Immature natural killer cell (primary cell): Measurements from ENCODE around the gene SLC25A12. TPM values are rescaled to one million over a fixed set of nuclear protein-coding genes. Genes with fewer than 3 reads are reported as not detected.
"Not testable (repeated sequence)": the region's sequence is repeated elsewhere in the genome, so short reads cannot be mapped to it uniquely, and the experiment has no call there.

Experiments used
- DNase-seq, 3 donors: peaks; one replicate each; pipeline ENCODE4 v3.0.0; 2022; ENCODE audit warnings: mixed read lengths in 1 of 3
- H3K27ac Mint-ChIP-seq, 6 donors: one replicate each; pipeline ENCODE4 v1.8.0; 2020; ENCODE audit warnings: mixed read lengths in 6 of 6, mild to moderate bottlenecking in 5 of 6, inconsistent platforms in 4 of 6, moderate library complexity in 3 of 6
- H3K27me3 Mint-ChIP-seq, 3 donors: one replicate each; pipeline ENCODE4 v1.8.0; 2020 to 2021; ENCODE audit warnings: low read depth in 3 of 3, mild to moderate bottlenecking in 3 of 3, mixed read lengths in 3 of 3, moderate library complexity in 3 of 3, inconsistent platforms in 1 of 3
- H3K36me3 Mint-ChIP-seq, 3 donors: one replicate each; pipeline ENCODE4 v1.8.0; 2020; ENCODE audit warnings: mixed read lengths in 3 of 3, inconsistent platforms in 2 of 3, mild to moderate bottlenecking in 2 of 3
- H3K4me1 Mint-ChIP-seq, 2 donors: one replicate each; pipeline ENCODE4 v1.8.0; 2020; ENCODE audit warnings: inconsistent platforms in 2 of 2, mild to moderate bottlenecking in 2 of 2, mixed read lengths in 2 of 2, moderate library complexity in 1 of 2
- H3K4me3 Mint-ChIP-seq, 5 donors: one replicate each; pipeline ENCODE4 v1.8.0; 2020; ENCODE audit warnings: mild to moderate bottlenecking in 5 of 5, mixed read lengths in 5 of 5, inconsistent platforms in 3 of 5, moderate library complexity in 3 of 5
- H3K9me3 Mint-ChIP-seq, 6 donors: one replicate each; pipeline ENCODE4 v1.8.0; 2020; ENCODE audit warnings: mild to moderate bottlenecking in 6 of 6, mixed read lengths in 6 of 6, inconsistent platforms in 4 of 6, moderate library complexity in 3 of 6
- polyA plus RNA-seq, 3 donors: library from polyadenylated mRNA; unstranded; fragments of 300-500 nt; fragmentation: Illumina TruSeq; gene quantifications; one replicate each; pipeline ENCODE4 v1.2.3, GENCODE V29; 2021

Gene SLC25A12
- polyA plus RNA-seq, 3 donors from 2014 or later, result 14.1 to 19.8 (median 19.2) TPM

GRCh38 chr2:171787333-171788072, 106.5 kb downstream of the SLC25A12 start:
- Mint-ChIP-seq H3K4me1 (peaks cover 2 to 12% of the 10 kb centered on the region in 2 donors), H3K36me3 (peaks cover 28 to 60% (median 48%) of the 10 kb centered on the region in 3 donors), H3K9me3 (no peaks in the 10 kb centered on the region), H3K4me3 (no peak overlapping the region), H3K27me3 (no peaks in the 10 kb centered on the region), H3K27ac (no peak overlapping the region)
- no peak for DNase-seq

GRCh38 chr2:171785450-171785849, 108.6 kb downstream of the SLC25A12 start:
- H3K36me3 Mint-ChIP-seq, result peaks cover 28 to 56% (median 51%) of the 10 kb centered on the region in 3 donors
- H3K27ac Mint-ChIP-seq, result no peak overlapping the region
- no peaks in the 10 kb centered on the region for H3K9me3 Mint-ChIP-seq
- DNase-seq, result no peak
- no peaks in the 10 kb centered on the region for H3K27me3 Mint-ChIP-seq
- no peak overlapping the region for H3K4me3 Mint-ChIP-seq
- no peaks in the 10 kb centered on the region for H3K4me1 Mint-ChIP-seq

- Mint-ChIP-seq H3K9me3 (peaks cover 0 to 9% (median 5%) of the 10 kb centered on the region in 6 donors), H3K4me1 (no peaks in the 10 kb centered on the region), H3K36me3 (peaks cover 4 to 39% (median 20%) of the 10 kb centered on the region in 3 donors), H3K27me3 (peaks cover 0 to 2% (median 0%) of the 10 kb centered on the region in 3 donors), H3K27ac (no peak overlapping the region), H3K4me3 (no peak overlapping the region)
- no peak for DNase-seq
Measured at GRCh38 chr2:171778515-171778914, 115.5 kb downstream of the SLC25A12 start.

- not testable (repeated sequence) for H3K4me3 Mint-ChIP-seq, H3K27me3 Mint-ChIP-seq, DNase-seq, H3K4me1 Mint-ChIP-seq, H3K27ac Mint-ChIP-seq
- Mint-ChIP-seq H3K36me3 (peaks cover 11 to 41% (median 16%) of the 10 kb centered on the region in 3 donors), H3K9me3 (peaks cover 0 to 10% (median 5%) of the 10 kb centered on the region in 6 donors)
Measured at GRCh38 chr2:171774581-171774980, 119.5 kb downstream of the SLC25A12 start.

- Mint-ChIP-seq H3K9me3 (peaks cover 0 to 2% (median 0%) of the 10 kb centered on the region in 6 donors), H3K4me1 (no peaks in the 10 kb centered on the region), H3K27me3 (peaks cover 0 to 5% (median 4%) of the 10 kb centered on the region in 3 donors), H3K4me3 (no peak overlapping the region), H3K36me3 (peaks cover 12 to 33% (median 14%) of the 10 kb centered on the region in 3 donors), H3K27ac (no peak overlapping the region)
- DNase-seq, result no peak
Measured at GRCh38 chr2:171772373-171772772, 121.7 kb downstream of the SLC25A12 start.

GRCh38 chr2:171771463-171771862, 122.6 kb downstream of the SLC25A12 start:
- no peaks in the 10 kb centered on the region for H3K4me1 Mint-ChIP-seq
- H3K27me3 Mint-ChIP-seq, result peaks cover 0 to 5% (median 4%) of the 10 kb centered on the region in 3 donors

GRCh38 chr2:171763602-171764001, 130.4 kb downstream of the SLC25A12 start:
- peaks cover 19 to 36% (median 35%) of the 10 kb centered on the region in 3 donors for H3K36me3 Mint-ChIP-seq

More at GRCh38 chr2:171771463-171771862, 122.6 kb downstream of the SLC25A12 start:
- H3K9me3 Mint-ChIP-seq, result peaks cover 0 to 2% (median 0%) of the 10 kb centered on the region in 6 donors
- no peak overlapping the region for H3K4me3 Mint-ChIP-seq
- no peak for DNase-seq
- H3K36me3 Mint-ChIP-seq, result peaks cover 16 to 38% (median 19%) of the 10 kb centered on the region in 3 donors
- no peak overlapping the region for H3K27ac Mint-ChIP-seq

GRCh38 chr2:171762879-171763573, 131.0 kb downstream of the SLC25A12 start:
- Mint-ChIP-seq H3K36me3 (peaks cover 21 to 42% (median 39%) of the 10 kb centered on the region in 3 donors), H3K4me1 (no peaks in the 10 kb centered on the region), H3K9me3 (peaks cover 0 to 1% (median 0%) of the 10 kb centered on the region in 6 donors), H3K4me3 (no peak overlapping the region), H3K27ac (no peak overlapping the region), H3K27me3 (peaks cover 0 to 5% (median 4%) of the 10 kb centered on the region in 3 donors)
- no peak for DNase-seq

More at GRCh38 chr2:171763602-171764001, 130.4 kb downstream of the SLC25A12 start:
- H3K4me3 Mint-ChIP-seq, result no peak overlapping the region
- peaks cover 0 to 4% (median 2%) of the 10 kb centered on the region in 3 donors for H3K27me3 Mint-ChIP-seq
- H3K27ac Mint-ChIP-seq, result no peak overlapping the region
- no peak for DNase-seq
- no peaks in the 10 kb centered on the region for H3K9me3 Mint-ChIP-seq
- H3K4me1 Mint-ChIP-seq, result no peaks in the 10 kb centered on the region

GRCh38 chr2:171761176-171761575, 132.9 kb downstream of the SLC25A12 start:
- H3K4me1 Mint-ChIP-seq, H3K27me3 Mint-ChIP-seq, H3K4me3 Mint-ChIP-seq, H3K27ac Mint-ChIP-seq, H3K9me3 Mint-ChIP-seq, DNase-seq: not testable (repeated sequence)
- H3K36me3 Mint-ChIP-seq, result peaks cover 27 to 45% (median 42%) of the 10 kb centered on the region in 3 donors

- peaks cover 27 to 58% (median 52%) of the 10 kb centered on the region in 3 donors for H3K36me3 Mint-ChIP-seq
- not testable (repeated sequence) for H3K27ac Mint-ChIP-seq, H3K4me1 Mint-ChIP-seq, DNase-seq, H3K27me3 Mint-ChIP-seq, H3K4me3 Mint-ChIP-seq, H3K9me3 Mint-ChIP-seq
Measured at GRCh38 chr2:171758762-171759161, 135.3 kb downstream of the SLC25A12 start.

GRCh38 chr2:171754254-171754939, 139.6 kb downstream of the SLC25A12 start:
- H3K9me3 Mint-ChIP-seq, result peaks cover 0 to 4% (median 0%) of the 10 kb centered on the region in 6 donors
- peaks cover 31 to 56% (median 38%) of the 10 kb centered on the region in 3 donors for H3K36me3 Mint-ChIP-seq
- H3K27ac Mint-ChIP-seq, result peak overlapping the region in 1 of 6 donors; percentile 27
- no peak for DNase-seq
- H3K27me3 Mint-ChIP-seq, result peaks cover 0 to 3% (median 0%) of the 10 kb centered on the region in 3 donors
- no peaks in the 10 kb centered on the region for H3K4me1 Mint-ChIP-seq
- no peak overlapping the region for H3K4me3 Mint-ChIP-seq

- no peak overlapping the region for H3K27ac Mint-ChIP-seq
- peaks cover 38 to 61% (median 47%) of the 10 kb centered on the region in 3 donors for H3K36me3 Mint-ChIP-seq
- no peak for DNase-seq
- H3K27me3 Mint-ChIP-seq, result no peaks in the 10 kb centered on the region
- H3K9me3 Mint-ChIP-seq, result no peaks in the 10 kb centered on the region
- no peak overlapping the region for H3K4me3 Mint-ChIP-seq
- no peaks in the 10 kb centered on the region for H3K4me1 Mint-ChIP-seq
Measured at GRCh38 chr2:171747371-171747770, 146.7 kb downstream of the SLC25A12 start.

GRCh38 chr2:171745806-171746205, 148.2 kb downstream of the SLC25A12 start:
- peaks cover 40 to 57% (median 41%) of the 10 kb centered on the region in 3 donors for H3K36me3 Mint-ChIP-seq
- H3K9me3 Mint-ChIP-seq, result no peaks in the 10 kb centered on the region
- no peak overlapping the region for H3K27ac Mint-ChIP-seq
- no peak overlapping the region for H3K4me3 Mint-ChIP-seq
- H3K27me3 Mint-ChIP-seq, result no peaks in the 10 kb centered on the region
- DNase-seq, result no peak
- no peaks in the 10 kb centered on the region for H3K4me1 Mint-ChIP-seq
